HG03558 (cell line): ENCODE measurements around the gene VIPR1.

Experiments
- ATAC-seq: cut with Tn5 transposase; IDR thresholded peaks from one replicate; pipeline ENCODE4 v1.9.1; 2021; ENCODE audit warnings: moderate number of reproducible peaks; ENCODE audit not compliant: unreplicated experiment; ENCODE audit errors: extremely low read depth

VIPR1 gene

GRCh38 chr3:42493126-42493797 is 9.2 kb upstream of the VIPR1 start:
- ATAC-seq, result no peak

GRCh38 chr3:42493798-42494151 is 8.7 kb upstream of the VIPR1 start:
- no peak for ATAC-seq

GRCh38 chr3:42495393-42495792 is 7.0 kb upstream of the VIPR1 start:
- no peak for ATAC-seq

- no peak for ATAC-seq
Observed at GRCh38 chr3:42497009-42497731, 5.3 kb upstream of the VIPR1 start.

- ATAC-seq, result no peak
Observed at GRCh38 chr3:42498034-42498433, 4.4 kb upstream of the VIPR1 start.

GRCh38 chr3:42498791-42499477 is 3.5 kb upstream of the VIPR1 start:
- ATAC-seq, result no peak

- ATAC-seq, result no peak
Observed at GRCh38 chr3:42499478-42499871, 3.0 kb upstream of the VIPR1 start.

- ATAC-seq, result no peak
Observed at GRCh38 chr3:42500091-42500490, 2.4 kb upstream of the VIPR1 start.

- ATAC-seq, result no peak
Observed at GRCh38 chr3:42500909-42501308, 1.5 kb upstream of the VIPR1 start.

- no peak for ATAC-seq
Observed at GRCh38 chr3:42501321-42501680, 1.1 kb upstream of the VIPR1 start.

- ATAC-seq, result no peak
Observed at GRCh38 chr3:42501681-42502428, 588 bp upstream of the VIPR1 start.

GRCh38 chr3:42503251-42503924 is 945 bp downstream of the VIPR1 start:
- no peak for ATAC-seq

- no peak for ATAC-seq
Observed at GRCh38 chr3:42503957-42504333, 1.5 kb downstream of the VIPR1 start.

- ATAC-seq, result no peak
Observed at GRCh38 chr3:42504334-42505127, 2.1 kb downstream of the VIPR1 start.

- no peak for ATAC-seq
Observed at GRCh38 chr3:42505128-42505848, 2.8 kb downstream of the VIPR1 start.

GRCh38 chr3:42505849-42506410 is 3.5 kb downstream of the VIPR1 start:
- no peak for ATAC-seq

- ATAC-seq, result no peak
Observed at GRCh38 chr3:42507252-42507651, 4.8 kb downstream of the VIPR1 start.

- no peak for ATAC-seq
Observed at GRCh38 chr3:42507761-42508335, 5.4 kb downstream of the VIPR1 start.
